Mesenchymal stem cell (in vitro differentiated cells and primary cell): ENCODE measurements around the gene GTF2A2.

Experiments used
- DNase-seq: peaks from one replicate; pipeline ENCODE4 v3.0.0-alpha.2; 2013
- H2AFZ ChIP-seq: one replicate; pipeline ENCODE4 v1.6.1; 2013; ENCODE audit warnings: low read depth, mild to moderate bottlenecking, control low read depth, inconsistent platforms, low read length, moderate library complexity
- H2AK5ac ChIP-seq: 2 replicates; pipeline ENCODE4 v1.6.1; 2013; ENCODE audit warnings: low read length, moderate library complexity, mild to moderate bottlenecking, inconsistent platforms; ENCODE audit not compliant: severe bottlenecking
- H2BK120ac ChIP-seq: one replicate; pipeline ENCODE4 v1.6.1; 2013; ENCODE audit warnings: low read depth, mild to moderate bottlenecking, inconsistent platforms, low read length, moderate library complexity
- H2BK12ac ChIP-seq, 2 experiments: one replicate each; pipeline ENCODE4 v1.6.1; 2013; ENCODE audit warnings: inconsistent platforms in 2 of 2, low read length in 2 of 2, mild to moderate bottlenecking in 2 of 2, moderate library complexity in 2 of 2, control low read depth in 1 of 2
- H2BK15ac ChIP-seq: one replicate; pipeline ENCODE4 v1.6.1; 2013; ENCODE audit warnings: mild to moderate bottlenecking, low read depth, inconsistent platforms; ENCODE audit not compliant: poor library complexity, severe bottlenecking
- H2BK5ac ChIP-seq: 2 replicates; pipeline ENCODE4 v1.6.1; 2013; ENCODE audit warnings: low read depth, mild to moderate bottlenecking, low read length, control low read depth, inconsistent platforms; ENCODE audit not compliant: poor library complexity, severe bottlenecking
- H3K14ac ChIP-seq, 2 experiments: one replicate each; pipeline ENCODE4 v1.6.1; 2013; ENCODE audit warnings: inconsistent platforms in 2 of 2, low read length in 2 of 2, control low read depth in 1 of 2, mild to moderate bottlenecking in 1 of 2, moderate library complexity in 1 of 2
- H3K18ac ChIP-seq, 2 experiments: one replicate each; pipeline ENCODE4 v1.6.1; 2013; ENCODE audit warnings: inconsistent platforms in 2 of 2, low read length in 2 of 2, control low read depth in 1 of 2, low read depth in 1 of 2, mild to moderate bottlenecking in 1 of 2
- H3K23ac ChIP-seq, 2 experiments: one replicate each; pipeline ENCODE4 v1.6.1; 2013; ENCODE audit warnings: inconsistent platforms in 2 of 2, low read length in 2 of 2, mild to moderate bottlenecking in 2 of 2, moderate library complexity in 2 of 2, control low read depth in 1 of 2
- H3K27ac ChIP-seq: 2 replicates; pipeline ENCODE4 v1.5.1; 2013; ENCODE audit warnings: mild to moderate bottlenecking, moderate library complexity, low read length, control low read depth, inconsistent platforms; ENCODE audit not compliant: poor library complexity, severe bottlenecking
- H3K27me3 ChIP-seq, 2 experiments: 2 replicates each; pipeline versions ENCODE4 v1.6.1 to v1.7.0; 2013; ENCODE audit warnings: low read length in 2 of 2, mild to moderate bottlenecking in 2 of 2, moderate library complexity in 2 of 2, control low read depth in 1 of 2, inconsistent platforms in 1 of 2; ENCODE audit not compliant: control insufficient read depth in 1 of 2, insufficient read depth in 1 of 2
- H3K36me3 ChIP-seq, 2 experiments: 2 replicates each; pipeline versions ENCODE4 v1.6.1 to v1.7.0; 2013; ENCODE audit warnings: low read length in 2 of 2, control low read depth in 1 of 2, inconsistent platforms in 1 of 2, low read depth in 1 of 2, mild to moderate bottlenecking in 1 of 2; ENCODE audit not compliant: insufficient read depth in 2 of 2, control insufficient read depth in 1 of 2
- H3K4ac ChIP-seq, 2 experiments: one replicate each; pipeline ENCODE4 v1.6.1; 2013; ENCODE audit warnings: inconsistent platforms in 2 of 2, low read length in 2 of 2, mild to moderate bottlenecking in 2 of 2, moderate library complexity in 2 of 2, control low read depth in 1 of 2, low read depth in 1 of 2
- H3K4me1 ChIP-seq: 2 replicates; pipeline ENCODE4 v1.6.1; 2013; ENCODE audit warnings: low read depth, low read length, control low read depth; ENCODE audit not compliant: control insufficient read depth, insufficient read depth
- H3K4me2 ChIP-seq: 2 replicates; pipeline ENCODE4 v1.6.1; 2013; ENCODE audit warnings: low read length, mild to moderate bottlenecking, inconsistent platforms; ENCODE audit not compliant: poor library complexity, severe bottlenecking
- H3K4me3 ChIP-seq, 2 experiments: 2 replicates each; pipeline versions ENCODE4 v1.5.1 to v1.7.0; 2013; ENCODE audit warnings: low read length in 2 of 2, mild to moderate bottlenecking in 2 of 2, control low read depth in 1 of 2, low read depth in 1 of 2; ENCODE audit not compliant: insufficient read depth in 1 of 2
- H3K79me1 ChIP-seq: replicated peaks from 2 replicates; pipeline ENCODE4 v1.6.1; 2013; ENCODE audit warnings: mild to moderate bottlenecking, control low read depth, low read length, inconsistent platforms; ENCODE audit not compliant: poor library complexity, severe bottlenecking
- H3K9ac ChIP-seq: 2 replicates; pipeline ENCODE4 v1.7.0; 2013; ENCODE audit warnings: mild to moderate bottlenecking, low read length, moderate library complexity
- H3K9me3 ChIP-seq: 2 replicates; pipeline ENCODE4 v1.7.0; 2013; ENCODE audit warnings: mild to moderate bottlenecking, low read length; ENCODE audit not compliant: control insufficient read depth
- H4K8ac ChIP-seq: one replicate; pipeline ENCODE4 v1.6.1; 2013; ENCODE audit warnings: inconsistent platforms, mild to moderate bottlenecking, low read length, moderate library complexity
- H4K91ac ChIP-seq: one replicate; pipeline ENCODE4 v1.6.1; 2013; ENCODE audit warnings: mild to moderate bottlenecking, low read length, inconsistent platforms
- WGBS: methylation state at CpG from one replicate; pipeline ENCODE4 v1.1.7; 2013; ENCODE audit warnings: mixed read lengths; 5-methylcytosine and 5-hydroxymethylcytosine counted together

The GTF2A2 gene

GRCh38 chr15:59687836-59688235 lies 30.5 kb upstream of the GTF2A2 start:
- H3K18ac ChIP-seq, result no peak overlapping the region
- H4K8ac ChIP-seq, result no peak overlapping the region
- peak overlapping the region; percentile 85 for H3K4me2 ChIP-seq
- no peak overlapping the region for H3K14ac ChIP-seq
- H4K91ac ChIP-seq, result no peak overlapping the region
- H3K27me3 ChIP-seq, result no peaks in the 10 kb centered on the region
- H3K79me1 ChIP-seq, result no peaks in the 10 kb centered on the region
- no peak overlapping the region for H2BK12ac ChIP-seq
- H2BK5ac ChIP-seq, result no peak overlapping the region
- DNase-seq, result peak; percentile 61
- peaks cover 7 to 8% of the 10 kb centered on the region in 2 experiments for H3K36me3 ChIP-seq
- no peak overlapping the region for H3K23ac ChIP-seq
- H3K4ac ChIP-seq, result no peak overlapping the region
- peak overlapping the region in 1 of 2 experiments; percentile 99 for H3K4me3 ChIP-seq
- 54% methylated on average over 5 of the region's 5 CpGs for WGBS
- H2AFZ ChIP-seq, result no peak overlapping the region
- H2BK120ac ChIP-seq, result no peak overlapping the region
- H3K9me3 ChIP-seq, result no peaks in the 10 kb centered on the region
- H3K4me1 ChIP-seq, result peaks cover 6% of the 10 kb centered on the region
- no peak overlapping the region for H2AK5ac ChIP-seq
- H3K9ac ChIP-seq, result peak overlapping the region; percentile 100
- H3K27ac ChIP-seq, result no peak overlapping the region
- H2BK15ac ChIP-seq, result no peak overlapping the region

- Histone ChIP-seq H2BK12ac (no peak overlapping the region), H4K91ac (no peak overlapping the region), H3K9ac (peak overlapping the region; percentile 73), H3K36me3 (peaks cover 12 to 21% of the 10 kb centered on the region in 2 experiments), H3K9me3 (no peaks in the 10 kb centered on the region), H3K27ac (no peak overlapping the region), H2AK5ac (no peak overlapping the region), H3K4me1 (peaks cover 6% of the 10 kb centered on the region), H2AFZ (no peak overlapping the region), H2BK5ac (no peak overlapping the region), H2BK15ac (no peak overlapping the region), H3K4me2 (no peak overlapping the region), H3K23ac (no peak overlapping the region), H4K8ac (no peak overlapping the region), H2BK120ac (no peak overlapping the region), H3K79me1 (peaks cover under 1% of the 10 kb centered on the region), H3K14ac (no peak overlapping the region), H3K4me3 (peak overlapping the region in 1 of 2 experiments; percentile 48), H3K27me3 (no peaks in the 10 kb centered on the region), H3K18ac (no peak overlapping the region), H3K4ac (no peak overlapping the region)
- WGBS, result 93% methylated on average over 6 of the region's 7 CpGs
- DNase-seq, result no peak
These were observed 29.1 kb upstream of the GTF2A2 start for GRCh38 chr15:59686389-59686788.

- Histone ChIP-seq H2AFZ (no peak overlapping the region), H3K79me1 (peaks cover 1% of the 10 kb centered on the region), H3K9ac (peak overlapping the region; percentile 73), H3K9me3 (no peaks in the 10 kb centered on the region), H2BK120ac (no peak overlapping the region), H3K14ac (no peak overlapping the region), H3K4me3 (peak overlapping the region in 1 of 2 experiments; percentile 48), H2BK15ac (no peak overlapping the region), H4K91ac (no peak overlapping the region), H3K4ac (no peak overlapping the region), H2AK5ac (peak overlapping the region; percentile 3), H4K8ac (no peak overlapping the region), H2BK5ac (no peak overlapping the region), H3K23ac (no peak overlapping the region), H2BK12ac (no peak overlapping the region), H3K4me2 (no peak overlapping the region), H3K18ac (no peak overlapping the region), H3K27ac (peak overlapping the region; percentile 5), H3K27me3 (no peaks in the 10 kb centered on the region), H3K36me3 (peaks cover 17 to 27% of the 10 kb centered on the region in 2 experiments), H3K4me1 (peaks cover 6% of the 10 kb centered on the region)
- DNase-seq, result peak; percentile 40
- no CpG with 5 or more reads among the region's 1 CpG for WGBS
These were observed 28.5 kb upstream of the GTF2A2 start for GRCh38 chr15:59685737-59686297.

DNA sequence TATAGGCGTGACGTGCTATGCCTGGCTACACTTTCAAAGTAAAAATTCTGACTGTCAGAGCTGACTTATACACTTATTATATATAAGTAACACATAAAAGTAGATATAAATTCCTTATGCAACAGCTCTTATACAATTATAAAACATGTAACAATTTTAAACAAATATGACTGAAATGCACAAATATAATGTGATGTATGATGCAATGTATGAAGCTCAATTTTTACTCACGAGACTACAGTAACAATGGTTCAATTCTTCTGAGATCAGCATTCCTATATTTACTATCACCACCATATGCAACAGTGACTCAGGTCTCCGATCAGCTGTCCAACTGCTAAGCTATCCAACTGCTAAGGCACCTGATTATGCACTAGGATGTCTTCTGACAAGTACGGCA lies 23.6 kb upstream of the GTF2A2 start:
- Histone ChIP-seq H2BK120ac (no peak overlapping the region), H3K23ac (no peak overlapping the region), H3K4me2 (no peak overlapping the region), H3K4me3 (no peak overlapping the region), H3K9me3 (no peaks in the 10 kb centered on the region), H3K4ac (no peak overlapping the region), H3K14ac (no peak overlapping the region), H4K8ac (no peak overlapping the region), H3K79me1 (peaks cover 18% of the 10 kb centered on the region), H3K18ac (no peak overlapping the region), H2BK5ac (no peak overlapping the region), H3K36me3 (peaks cover 34 to 76% of the 10 kb centered on the region in 2 experiments), H4K91ac (no peak overlapping the region), H3K27ac (no peak overlapping the region), H2AK5ac (no peak overlapping the region), H3K4me1 (peaks cover 9% of the 10 kb centered on the region), H2BK15ac (no peak overlapping the region), H3K27me3 (no peaks in the 10 kb centered on the region), H2AFZ (no peak overlapping the region), H2BK12ac (no peak overlapping the region), H3K9ac (no peak overlapping the region)
- WGBS, result 77% methylated on average over 3 of the region's 5 CpGs
- no peak for DNase-seq
